NCI-H345 treated with DMSO at 0.1 percent for 48 hours (cell line): Measurements from ENCODE around the gene SEZ6.

ENCODE experiments used
- DNase-seq: peaks from one replicate; lab custom pipeline; 2025; ENCODE audit not compliant: unreplicated experiment; lab: John Stamatoyannopoulos, UW

Gene SEZ6

DNA sequence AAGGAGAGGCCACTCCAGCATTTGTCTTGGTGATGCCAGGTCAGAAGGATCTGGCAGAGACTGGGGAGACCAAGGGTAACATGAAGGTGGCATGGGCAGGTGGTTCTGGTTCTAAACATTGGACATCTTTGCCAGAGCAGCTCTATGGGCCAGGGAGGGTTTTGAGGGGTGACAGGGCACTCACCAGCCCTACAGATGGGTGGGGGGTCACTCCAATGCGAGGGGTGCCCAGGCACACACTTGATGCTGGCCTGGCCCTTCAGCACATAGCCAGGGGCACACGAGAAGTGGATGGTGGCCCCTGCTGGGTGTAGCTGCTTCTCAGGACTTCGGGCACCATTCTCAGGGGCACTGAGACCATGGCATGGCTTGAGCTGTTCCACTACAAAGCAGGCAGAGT, 49.0 kb downstream of the SEZ6 start:
- no peak for DNase-seq

- DNase-seq, result no peak
Measured at GRCh38 chr17:28956112-28956511, 49.7 kb downstream of the SEZ6 start.

DNA sequence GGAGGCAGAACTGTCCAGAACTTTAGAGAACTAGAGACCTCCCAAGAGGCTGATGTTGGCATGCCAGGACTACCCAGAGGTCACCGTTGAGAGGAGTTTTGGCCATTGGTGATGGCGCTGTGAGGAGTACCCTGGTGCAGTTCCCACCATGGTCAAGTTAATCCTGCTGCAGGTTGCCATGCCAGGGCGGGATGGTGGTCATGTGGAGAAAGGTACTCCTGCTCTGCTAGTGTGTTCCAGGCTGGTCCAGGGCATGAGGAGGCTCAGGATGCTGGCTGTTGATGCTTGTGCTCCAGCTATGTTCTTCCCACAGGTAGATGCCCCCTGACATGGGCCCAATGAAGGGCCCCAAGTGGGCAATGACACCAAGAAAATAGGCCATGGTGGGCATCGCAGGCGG, 50.4 kb downstream of the SEZ6 start:
- no peak for DNase-seq

DNA sequence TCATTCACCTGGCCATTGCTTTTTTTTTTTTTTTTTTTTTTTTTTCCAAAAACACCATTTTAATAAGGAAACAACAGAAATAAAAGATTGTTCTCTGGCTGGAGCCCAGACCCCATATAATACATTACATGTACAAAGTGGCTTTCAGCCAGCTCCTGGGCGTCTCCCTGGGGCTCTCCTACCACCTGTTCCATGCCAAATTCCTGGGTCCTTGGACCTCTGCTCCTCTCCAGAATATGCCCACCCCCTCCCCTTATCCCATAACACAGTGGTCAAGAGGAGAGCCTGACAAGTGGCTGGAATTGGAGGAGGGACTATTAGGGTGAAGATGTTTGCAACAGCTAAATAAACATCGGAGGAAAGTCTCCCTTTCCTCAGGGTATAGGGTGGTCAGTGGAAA, 50.9 kb downstream of the SEZ6 start:
- DNase-seq, result no peak

- DNase-seq, result no peak
Measured at GRCh38 chr17:28953444-28954118, 52.3 kb downstream of the SEZ6 start.

- peak; percentile 99 for DNase-seq
Measured at GRCh38 chr17:28951991-28952975, 53.5 kb downstream of the SEZ6 start.

- peak; percentile 99 for DNase-seq
Measured at GRCh38 chr17:28951428-28951990, 54.3 kb downstream of the SEZ6 start, which contains the start of gene PHF12. Gene PHF12, minus strand, starts transcription at chr17:28951518. Its CDS starts 558 bp downstream, at chr17:28950960.

- no peak for DNase-seq
Measured at GRCh38 chr17:28950752-28951427, 54.9 kb downstream of the SEZ6 start.

GRCh38 chr17:28950017-28950751, 55.6 kb downstream of the SEZ6 start:
- DNase-seq, result no peak

GRCh38 chr17:28949185-28950016, 56.4 kb downstream of the SEZ6 start:
- DNase-seq, result peak; percentile 30

DNA sequence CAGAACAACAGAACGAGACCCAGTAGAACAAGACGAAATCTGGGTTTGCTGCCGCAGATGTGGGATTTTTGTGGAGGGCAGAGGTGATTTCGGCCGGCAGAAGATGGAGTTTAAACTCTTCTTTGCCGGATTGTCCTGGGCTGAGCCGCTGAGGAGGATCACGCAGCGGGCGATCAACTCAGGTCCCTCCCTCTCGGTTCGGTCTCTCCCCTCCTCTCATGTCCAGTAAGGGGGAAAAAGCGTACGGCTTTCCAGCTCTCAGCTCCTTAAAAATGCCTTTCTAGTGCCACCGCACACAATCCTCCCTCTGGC, 57.0 kb downstream of the SEZ6 start:
- DNase-seq, result no peak

- no peak for DNase-seq
Measured at GRCh38 chr17:28948342-28948741, 57.5 kb downstream of the SEZ6 start.

DNA sequence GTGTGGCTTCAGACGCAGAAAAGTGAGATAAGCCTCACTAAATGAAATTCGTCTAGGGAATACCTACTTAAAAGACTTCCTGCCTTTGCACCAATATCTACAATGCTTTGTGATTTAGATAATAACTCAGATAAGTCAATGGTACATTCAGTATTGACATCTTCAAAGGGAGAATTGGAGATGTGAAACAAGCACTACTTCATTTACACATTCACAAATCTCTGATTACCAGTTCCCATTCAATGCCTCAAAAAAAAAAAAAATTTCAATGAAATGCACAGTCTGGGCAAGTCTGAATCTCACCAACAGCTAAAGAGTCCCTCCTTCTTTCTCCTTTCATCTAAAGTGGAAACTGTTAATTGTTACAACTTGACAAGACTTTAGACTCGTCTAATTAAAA, 58.2 kb downstream of the SEZ6 start:
- DNase-seq, result no peak

DNA sequence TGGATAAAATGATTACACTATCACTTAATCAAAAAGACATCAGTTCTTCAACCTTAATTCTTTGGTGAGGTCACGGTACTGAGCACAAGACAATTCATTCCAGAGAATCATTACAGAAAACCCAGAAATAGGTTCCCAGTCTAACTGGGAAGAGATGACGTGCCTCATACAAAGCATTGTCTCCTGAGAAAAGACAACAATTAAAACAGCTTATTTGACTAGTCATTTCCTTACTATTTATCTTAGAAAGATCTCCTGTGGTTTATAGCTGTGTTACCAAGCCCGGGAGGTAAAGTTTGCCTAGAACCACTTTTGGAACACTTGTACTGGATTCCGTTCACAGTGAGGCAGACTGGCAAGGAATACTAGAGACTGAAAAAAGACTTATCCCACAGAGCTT, 59.6 kb downstream of the SEZ6 start:
- DNase-seq, result no peak

GRCh38 chr17:28944862-28945741, 60.7 kb downstream of the SEZ6 start:
- no peak for DNase-seq

GRCh38 chr17:28944343-28944742, 61.5 kb downstream of the SEZ6 start:
- no peak for DNase-seq

- no peak for DNase-seq
Measured at GRCh38 chr17:28942925-28943324, 62.9 kb downstream of the SEZ6 start.

GRCh38 chr17:28941251-28941650, 64.6 kb downstream of the SEZ6 start:
- DNase-seq, result no peak

DNA sequence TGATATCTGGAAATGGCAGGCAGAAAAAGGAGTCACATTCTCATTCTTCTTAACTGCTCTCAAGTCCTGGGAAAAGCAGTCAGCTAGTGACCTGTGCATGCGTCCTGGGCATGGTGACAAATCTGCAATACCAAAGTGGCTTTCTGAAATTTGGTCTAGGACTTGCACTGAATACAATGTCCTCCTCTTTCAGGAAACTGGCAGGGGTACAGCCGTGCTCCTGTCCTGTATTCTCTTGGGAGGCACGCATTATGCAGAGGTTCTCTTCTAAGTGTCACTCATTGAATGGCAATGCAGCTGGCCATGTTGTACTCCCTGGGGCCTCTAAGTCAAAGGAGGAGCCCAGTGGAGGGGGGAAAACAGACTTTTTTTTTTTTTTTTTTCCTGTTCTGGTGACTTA, 65.2 kb downstream of the SEZ6 start:
- no peak for DNase-seq
